Adrenal gland (tissue), 12 donors: ENCODE data around the gene CSTPP1. TPM values are rescaled to one million over a fixed set of nuclear protein-coding genes. Genes with fewer than 3 reads are reported as not detected.
"Not testable (repeated sequence)": the region's sequence is repeated elsewhere in the genome, so short reads cannot be mapped to it uniquely, and the experiment has no call there.

Experiments used
- DNase-seq, 7 donors: peaks; one replicate each; pipeline ENCODE4 v3.0.0-alpha.2; 2019 to 2020
- H3K27ac ChIP-seq, 5 donors: fragments of 200-600 bp; sonication (generic) in 4 of 5; 1 replicate in 3 of 5; 2 replicates in 2 of 5; pipeline versions ENCODE4 v1.5.1 to v1.8.0; 2016 to 2020; ENCODE audit warnings: mild to moderate bottlenecking in 1 of 5
- H3K27me3 ChIP-seq: fragments of 200-600 bp; 2 replicates; pipeline ENCODE4 v1.8.0; 2021
- H3K36me3 ChIP-seq, 2 donors: fragments of 200-600 bp; replicated peaks in 1 of 2; 1 replicate in 1 of 2; 2 replicates in 1 of 2; pipeline versions ENCODE4 v1.5.1 to v1.8.0; 2018 to 2022
- H3K4me1 ChIP-seq, 2 donors: fragments of 200-600 bp; replicated peaks in 1 of 2; 1 replicate in 1 of 2; 2 replicates in 1 of 2; pipeline versions ENCODE4 v1.5.1 to v1.8.0; 2018 to 2021
- H3K4me3 ChIP-seq, 4 donors: fragments of 200-600 bp; sonication (generic) in 3 of 4; one replicate each; pipeline ENCODE4 v1.5.1; 2016 to 2018
- H3K9me3 ChIP-seq, 3 donors: fragments of 200-600 bp; sonication (generic) in 1 of 3; replicated peaks in 1 of 3; 1 replicate in 2 of 3; 2 replicates in 1 of 3; pipeline versions ENCODE4 v1.5.1 to v1.8.0; 2016 to 2021
- CTCF ChIP-seq, 6 experiments: fragments of 450-650 bp in 4 of 6; fragments of 200-600 bp in 2 of 6; sonication (generic) in 1 of 6; IDR thresholded peaks; 1 replicate in 5 of 6; 2 replicates in 1 of 6; pipeline versions ENCODE4 v1.5.1 to v1.8.0; 2016 to 2021; ENCODE audit warnings: antibody characterized with exemption in 6 of 6, mild to moderate bottlenecking in 2 of 6, moderate library complexity in 1 of 6
- POLR2A ChIP-seq, 2 donors: fragments of 450-650 bp; IDR thresholded peaks; one replicate each; pipeline ENCODE4 v1.6.1; 2017; ENCODE audit warnings: antibody characterized with exemption in 2 of 2, mild to moderate bottlenecking in 2 of 2, moderate library complexity in 1 of 2
- WGBS, 4 donors: extraction: QIAGEN DNeasy Blood & Tissue Kit in 2 of 4; methylation state at CpG; one replicate each; pipeline versions ENCODE4 v1.1.5 to v1.1.7; 2013 to 2017; 5-methylcytosine and 5-hydroxymethylcytosine counted together
- intact Hi-C, 2 donors: fragments of 100-400 bp; cut with DNase I; formaldehyde crosslinking; loops; one replicate each; pipeline versions ENCODE4 v1.14.1 to v1.15.0; 2022 to 2023
- polyA plus RNA-seq, 3 donors: library from polyadenylated mRNA; stranded (reverse); fragments of 200-250 nt in 2 of 3; fragments of 350-450 nt in 1 of 3; fragmentation: Illumina TruSeq in 1 of 3; extraction: RNeasy Lipid Tissue Mini Kit (QIAGEN cat#74804) in 1 of 3; gene quantifications; one replicate each; pipeline ENCODE4 v1.2.3, GENCODE V29; 2013 to 2014
- total RNA-seq, 9 donors: library from RNA; depleted of rRNA in 4 of 9; stranded (reverse); fragments of >200 nt in 4 of 9; fragments of 120-200 nt in 1 of 9; fragmentation: NEBNext Ultra II Directional in 1 of 9; extraction: Animal tissue kit (Norgen Biotek cat#: 25700) in 1 of 9; gene quantifications; one replicate each; pipeline versions ENCODE4 v1.1.0 to v1.2.4, GENCODE V29; 2013 to 2023
- donor health status: healthy with polysubstance abuse.
- donor health status: Bipolar disorder and iron deficiency.
- donor health status: DM: yes; HTN: yes; CAD: no.
- donor health status: DM: no; HTN: no; CAD: no.
- donor health status: DM: no; HTN: no; CAD: no.
- donor health status: DM: yes; HTN: yes; CAD: no.

The CSTPP1 gene
- total and polyA plus RNA-seq, 12 donors = 17.6 to 63.0 (median 24.4) TPM

DNA sequence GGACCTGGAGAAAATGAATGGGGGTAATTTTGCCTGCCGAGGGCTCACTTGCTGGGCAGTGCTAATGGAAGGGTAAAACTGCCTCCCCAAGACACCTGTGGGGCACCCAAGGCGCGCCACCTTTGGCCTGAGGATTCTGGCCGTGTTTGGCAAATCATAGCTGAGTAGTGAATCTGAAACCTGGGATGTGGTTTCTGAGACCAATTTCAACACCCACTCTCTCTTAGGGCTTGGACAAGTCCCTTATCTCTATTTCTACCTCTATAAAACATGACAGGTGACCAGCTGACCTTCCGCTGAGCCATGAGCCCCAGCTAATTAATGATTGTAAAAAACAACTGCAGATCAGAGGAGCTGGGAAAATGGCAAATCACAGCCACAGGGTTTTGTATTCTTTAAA, 251.2 kb downstream of the CSTPP1 start:
- no peaks in the 10 kb centered on the region for H3K27me3 ChIP-seq
- H3K4me3 ChIP-seq = peak overlapping the region in 1 of 4 donors; percentile 69
- 21 to 39% (median 30%) methylated on average over 4 to 5 of the region's 5 CpGs for WGBS, 4 donors
- no peaks in the 10 kb centered on the region for H3K36me3 ChIP-seq
- H3K4me1 ChIP-seq = peaks cover 37 to 44% of the 10 kb centered on the region in 2 donors
- H3K9me3 ChIP-seq = no peaks in the 10 kb centered on the region
- peak overlapping the region in 4 of 5 donors; percentile 68 to 96 (median 87) for H3K27ac ChIP-seq
- intact Hi-C loops = loop anchor here (5.0 to 10.0 kb wide), 2 partner anchors 75 to 77 kb away; no protein-coding TSS in a partner anchor
- no peak for TF ChIP-seq CTCF (IDR thresholded peaks at IDR 0.05)
- no peak for TF ChIP-seq POLR2A (IDR thresholded peaks at IDR 0.05)
- no peak for DNase-seq

GRCh38 chr11:47188259-47188658, 251.7 kb downstream of the CSTPP1 start:
- H3K4me1 ChIP-seq = peaks cover 32 to 38% of the 10 kb centered on the region in 2 donors

GRCh38 chr11:47189100-47189834, 252.7 kb downstream of the CSTPP1 start:
- peaks cover 22 to 28% of the 10 kb centered on the region in 2 donors for H3K4me1 ChIP-seq
- H3K27ac ChIP-seq = peak overlapping the region in 2 of 5 donors; percentile 14
- no peaks in the 10 kb centered on the region for H3K36me3 ChIP-seq
- peak in 1 of 7 donors; percentile 46 for DNase-seq
- intact Hi-C loops = loop anchor here (5.0 to 10.0 kb wide), 2 partner anchors 73 to 76 kb away; no protein-coding TSS in a partner anchor
- no peaks in the 10 kb centered on the region for H3K9me3 ChIP-seq
- no peak for TF ChIP-seq CTCF (IDR thresholded peaks at IDR 0.05)
- no peak overlapping the region for H3K4me3 ChIP-seq
- no peaks in the 10 kb centered on the region for H3K27me3 ChIP-seq
- WGBS, 4 donors = 59 to 70% (median 62%) methylated on average over 11 of the region's 11 CpGs

More at GRCh38 chr11:47188259-47188658, 251.7 kb downstream of the CSTPP1 start:
- peak overlapping the region in 1 of 5 donors; percentile 96 for H3K27ac ChIP-seq
- TF ChIP-seq CTCF (IDR thresholded peaks at IDR 0.05) (no peak), POLR2A (IDR thresholded peaks at IDR 0.05) (no peak)
- no peaks in the 10 kb centered on the region for H3K27me3 ChIP-seq
- 80 to 100% (median 91%) methylated on average over 1 of the region's 1 CpG for WGBS, 4 donors
- no peaks in the 10 kb centered on the region for H3K9me3 ChIP-seq
- no peaks in the 10 kb centered on the region for H3K36me3 ChIP-seq
- intact Hi-C loops = loop anchor here (5.0 to 10.0 kb wide), 2 partner anchors 74 to 77 kb away; no protein-coding TSS in a partner anchor
- H3K4me3 ChIP-seq = no peak overlapping the region
- no peak for DNase-seq

GRCh38 chr11:47191137-47191536, 254.6 kb downstream of the CSTPP1 start:
- peaks cover 13 to 14% of the 10 kb centered on the region in 2 donors for H3K4me1 ChIP-seq
- DNase-seq, intact Hi-C loops, H3K27ac ChIP-seq, H3K27me3 ChIP-seq, H3K4me3 ChIP-seq, H3K36me3 ChIP-seq, H3K9me3 ChIP-seq: not testable (repeated sequence)
- WGBS, 4 donors = 83 to 86% (median 84%) methylated on average over 10 of the region's 10 CpGs
